ENCODE data around the gene SETD4.

Gene SETD4

DNA sequence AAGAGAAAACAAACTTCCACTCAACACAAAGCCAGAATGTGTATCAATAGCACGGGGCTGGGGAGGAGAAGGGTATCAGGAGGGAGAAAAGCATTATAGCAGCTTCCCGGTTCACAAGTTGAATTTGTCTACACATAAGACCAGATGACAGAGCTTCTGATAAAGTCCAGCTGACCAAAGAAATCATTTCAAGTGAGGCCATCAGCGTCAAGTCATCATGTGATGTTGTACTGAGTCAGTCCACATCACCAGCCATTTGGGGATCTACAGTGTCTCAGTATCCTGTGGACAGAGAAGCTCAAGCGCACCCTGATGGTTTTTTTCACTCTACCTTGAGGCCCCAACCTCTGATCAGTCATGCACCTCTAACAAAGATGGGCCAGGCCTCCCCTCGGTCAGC is 33.0 kb downstream of the SETD4 start:
- Histone ChIP-seq H3K9me3 (no peaks in the 10 kb centered on the region), H3K36me3 (no peaks in the 10 kb centered on the region), H3K4me1 (no peaks in the 10 kb centered on the region), H3K4me3 (no peak overlapping the region), H3K27me3 (no peaks in the 10 kb centered on the region), H3K27ac (no peak overlapping the region)
- intact Hi-C loops (cut with DNase I; ENCODE audit: low total_unique reads) = no loop called here
- no peak for DNase-seq
- TF ChIP-seq, protein P1, sequence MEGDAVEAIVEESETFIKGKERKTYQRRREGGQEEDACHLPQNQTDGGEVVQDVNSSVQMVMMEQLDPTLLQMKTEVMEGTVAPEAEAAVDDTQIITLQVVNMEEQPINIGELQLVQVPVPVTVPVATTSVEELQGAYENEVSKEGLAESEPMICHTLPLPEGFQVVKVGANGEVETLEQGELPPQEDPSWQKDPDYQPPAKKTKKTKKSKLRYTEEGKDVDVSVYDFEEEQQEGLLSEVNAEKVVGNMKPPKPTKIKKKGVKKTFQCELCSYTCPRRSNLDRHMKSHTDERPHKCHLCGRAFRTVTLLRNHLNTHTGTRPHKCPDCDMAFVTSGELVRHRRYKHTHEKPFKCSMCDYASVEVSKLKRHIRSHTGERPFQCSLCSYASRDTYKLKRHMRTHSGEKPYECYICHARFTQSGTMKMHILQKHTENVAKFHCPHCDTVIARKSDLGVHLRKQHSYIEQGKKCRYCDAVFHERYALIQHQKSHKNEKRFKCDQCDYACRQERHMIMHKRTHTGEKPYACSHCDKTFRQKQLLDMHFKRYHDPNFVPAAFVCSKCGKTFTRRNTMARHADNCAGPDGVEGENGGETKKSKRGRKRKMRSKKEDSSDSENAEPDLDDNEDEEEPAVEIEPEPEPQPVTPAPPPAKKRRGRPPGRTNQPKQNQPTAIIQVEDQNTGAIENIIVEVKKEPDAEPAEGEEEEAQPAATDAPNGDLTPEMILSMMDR (IDR thresholded peaks at IDR 0.05) = no peak

DNA sequence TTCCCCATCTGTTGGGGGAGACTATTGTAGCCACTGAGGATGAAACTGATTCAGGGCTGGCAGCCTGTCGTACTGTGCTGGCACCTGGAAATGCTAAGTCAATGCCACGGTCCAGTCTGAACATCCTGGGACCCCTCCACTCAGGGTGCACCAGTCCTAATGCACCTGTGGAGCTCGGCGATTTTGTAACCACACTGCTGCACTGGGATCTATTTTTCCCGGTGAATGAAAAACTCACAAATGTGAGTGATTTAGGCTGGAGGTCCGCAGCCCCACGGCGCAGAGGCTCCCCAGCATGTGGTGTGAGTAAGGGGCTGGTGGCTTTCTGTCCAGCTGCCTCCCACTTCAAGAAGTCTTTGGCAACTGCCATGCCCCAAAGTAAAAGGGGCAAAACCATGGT is 35.5 kb downstream of the SETD4 start:
- no peak for DNase-seq
- intact Hi-C loops (cut with DNase I; ENCODE audit: low total_unique reads) = loop anchor here (5.0 kb wide), 1 partner anchor 1277 kb away; no protein-coding TSS in a partner anchor
- Histone ChIP-seq H3K4me3 (no peak overlapping the region), H3K27ac (no peak overlapping the region), H3K27me3 (no peaks in the 10 kb centered on the region), H3K4me1 (no peaks in the 10 kb centered on the region), H3K9me3 (no peaks in the 10 kb centered on the region), H3K36me3 (no peaks in the 10 kb centered on the region)
- TF ChIP-seq, protein P1 (IDR thresholded peaks at IDR 0.05) = no peak

DNA sequence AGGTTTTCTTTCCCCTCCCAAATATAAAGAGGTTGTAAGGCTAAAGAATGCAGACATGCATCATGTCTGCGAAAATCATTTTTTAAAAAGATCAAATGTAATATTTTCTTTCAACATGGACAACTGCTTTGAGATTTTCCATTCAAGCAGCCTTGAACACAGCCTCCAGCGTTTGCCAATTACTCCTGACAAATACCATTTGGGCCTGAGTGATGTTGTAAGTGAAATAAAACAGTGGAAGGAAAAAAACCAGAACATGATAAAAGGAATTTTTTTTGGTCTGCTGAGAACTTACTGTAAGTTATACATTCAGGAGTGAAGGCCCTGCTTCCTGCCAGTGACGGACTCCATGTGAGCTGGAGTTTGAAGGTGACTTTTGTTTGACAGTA is 37.2 kb downstream of the SETD4 start:
- H3K27ac ChIP-seq = no peak overlapping the region
- intact Hi-C loops (cut with DNase I; ENCODE audit: low total_unique reads) = loop anchor here (5.0 kb wide), 1 partner anchor 1276 kb away; no protein-coding TSS in a partner anchor
- TF ChIP-seq, protein P1 (IDR thresholded peaks at IDR 0.05) = no peak
- H3K36me3 ChIP-seq = no peaks in the 10 kb centered on the region
- no peak overlapping the region for H3K4me3 ChIP-seq
- H3K9me3 ChIP-seq = no peaks in the 10 kb centered on the region
- no peak for DNase-seq
- H3K27me3 ChIP-seq = peaks cover 0 to 2% of the 10 kb centered on the region in 2 donors
- H3K4me1 ChIP-seq = no peaks in the 10 kb centered on the region

DNA sequence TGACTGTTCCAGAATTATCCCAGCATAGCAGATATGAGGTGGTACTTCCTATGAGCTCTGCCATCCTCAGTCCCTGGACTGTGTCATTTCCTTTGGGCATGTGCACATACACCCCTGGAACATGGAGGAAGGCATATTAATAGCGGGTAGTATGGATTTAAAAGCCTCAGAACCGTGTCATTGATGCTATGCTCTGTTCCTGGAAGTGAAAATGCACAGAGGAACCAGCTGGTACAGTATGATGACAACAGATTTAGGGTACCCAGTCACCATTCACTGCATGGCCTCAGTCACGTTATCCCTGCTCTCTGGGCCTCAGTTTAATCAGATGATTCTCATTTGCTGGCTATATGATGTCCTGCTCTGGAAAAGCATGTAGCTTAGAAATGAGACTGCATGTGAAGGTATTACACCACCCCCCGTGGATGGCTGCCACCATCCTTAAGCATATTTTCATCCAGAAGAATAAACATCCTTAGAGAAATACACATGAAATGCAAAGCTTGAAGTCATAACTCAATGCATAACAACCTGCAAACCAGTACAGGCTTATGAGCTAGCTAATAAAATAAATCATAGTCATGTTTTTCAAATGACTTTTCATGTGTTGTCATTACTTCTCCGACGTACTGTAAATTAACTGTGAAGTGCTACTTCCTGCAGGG is 37.8 kb downstream of the SETD4 start:
- Histone ChIP-seq H3K27ac (no peak overlapping the region), H3K36me3 (no peaks in the 10 kb centered on the region), H3K4me3 (no peak overlapping the region), H3K27me3 (peaks cover 0 to 7% of the 10 kb centered on the region in 2 donors), H3K9me3 (no peaks in the 10 kb centered on the region), H3K4me1 (no peaks in the 10 kb centered on the region)
- TF ChIP-seq, protein P1 (IDR thresholded peaks at IDR 0.05) = no peak
- intact Hi-C loops (cut with DNase I; ENCODE audit: low total_unique reads) = loop anchor here (5.0 kb wide), 1 partner anchor 1275 kb away; no protein-coding TSS in a partner anchor
- no peak for DNase-seq

DNA sequence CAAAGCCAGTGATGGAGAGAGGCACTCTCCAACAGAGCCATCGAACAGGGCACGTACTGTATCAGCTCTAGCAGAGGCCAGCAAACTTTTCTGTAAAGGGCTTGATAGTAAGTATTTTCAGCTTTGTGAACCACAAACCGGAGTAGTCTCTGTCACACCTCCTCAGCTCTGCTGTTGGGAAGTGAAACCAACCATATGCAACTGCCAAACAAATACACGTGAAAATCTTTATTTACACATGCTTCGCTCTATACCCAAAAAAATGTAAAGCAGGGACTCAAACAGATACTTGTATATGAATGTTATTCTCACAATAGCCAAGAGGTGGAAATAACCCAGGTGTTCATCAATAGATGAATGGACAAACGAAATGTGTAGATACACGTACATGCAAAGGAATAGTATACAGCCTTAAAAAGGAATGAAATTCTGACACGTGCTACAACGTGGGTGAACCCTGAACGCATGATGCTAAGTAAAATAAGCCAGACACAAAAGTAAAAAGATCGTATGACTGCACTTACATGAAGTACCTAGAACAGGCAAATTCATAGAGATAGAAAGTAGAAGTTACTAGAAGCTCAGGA is 39.0 kb downstream of the SETD4 start:
- TF ChIP-seq, protein P1 (IDR thresholded peaks at IDR 0.05) = no peak
- no peak overlapping the region for H3K27ac ChIP-seq
- no peaks in the 10 kb centered on the region for H3K36me3 ChIP-seq
- no peak overlapping the region for H3K4me3 ChIP-seq
- H3K4me1 ChIP-seq = no peaks in the 10 kb centered on the region
- H3K27me3 ChIP-seq = peaks cover 0 to 7% of the 10 kb centered on the region in 2 donors
- DNase-seq = no peak
- intact Hi-C loops (cut with DNase I; ENCODE audit: low total_unique reads) = loop anchor here (5.0 kb wide), 1 partner anchor 1274 kb away; no protein-coding TSS in a partner anchor
- H3K9me3 ChIP-seq = no peaks in the 10 kb centered on the region
